GM15510 (cell line): Measurements from ENCODE around the gene GATA6.

Experiments used
- POLR2A ChIP-seq: IDR thresholded peaks from 3 replicates; pipeline ENCODE4 v1.6.1; 2011; ENCODE audit warnings: borderline replicate concordance; ENCODE audit not compliant: insufficient read length; ENCODE audit errors: extremely low read depth

Gene GATA6

DNA sequence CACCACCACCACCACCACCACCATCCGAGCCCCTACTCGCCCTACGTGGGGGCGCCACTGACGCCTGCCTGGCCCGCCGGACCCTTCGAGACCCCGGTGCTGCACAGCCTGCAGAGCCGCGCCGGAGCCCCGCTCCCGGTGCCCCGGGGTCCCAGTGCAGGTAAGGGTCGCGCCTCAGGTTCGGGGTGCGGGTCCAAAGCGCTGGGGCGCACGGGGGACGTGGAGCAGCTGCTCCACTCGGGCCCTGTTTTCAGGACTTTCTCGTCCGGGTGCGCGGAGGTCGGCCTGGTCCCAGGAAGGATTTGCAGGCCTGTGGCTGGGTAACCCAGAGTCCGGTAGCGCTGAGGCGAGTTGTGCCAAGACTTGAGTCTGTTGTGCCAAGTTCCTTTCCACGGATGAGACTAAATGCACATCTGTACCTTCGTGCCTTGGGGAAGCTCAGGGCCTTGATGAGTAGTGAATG lies 2.8 kb downstream of the GATA6 start:
- no peak for TF ChIP-seq POLR2A

- TF ChIP-seq POLR2A, result no peak
Measured at GRCh38 chr18:22172594-22173049, 3.2 kb downstream of the GATA6 start.

DNA sequence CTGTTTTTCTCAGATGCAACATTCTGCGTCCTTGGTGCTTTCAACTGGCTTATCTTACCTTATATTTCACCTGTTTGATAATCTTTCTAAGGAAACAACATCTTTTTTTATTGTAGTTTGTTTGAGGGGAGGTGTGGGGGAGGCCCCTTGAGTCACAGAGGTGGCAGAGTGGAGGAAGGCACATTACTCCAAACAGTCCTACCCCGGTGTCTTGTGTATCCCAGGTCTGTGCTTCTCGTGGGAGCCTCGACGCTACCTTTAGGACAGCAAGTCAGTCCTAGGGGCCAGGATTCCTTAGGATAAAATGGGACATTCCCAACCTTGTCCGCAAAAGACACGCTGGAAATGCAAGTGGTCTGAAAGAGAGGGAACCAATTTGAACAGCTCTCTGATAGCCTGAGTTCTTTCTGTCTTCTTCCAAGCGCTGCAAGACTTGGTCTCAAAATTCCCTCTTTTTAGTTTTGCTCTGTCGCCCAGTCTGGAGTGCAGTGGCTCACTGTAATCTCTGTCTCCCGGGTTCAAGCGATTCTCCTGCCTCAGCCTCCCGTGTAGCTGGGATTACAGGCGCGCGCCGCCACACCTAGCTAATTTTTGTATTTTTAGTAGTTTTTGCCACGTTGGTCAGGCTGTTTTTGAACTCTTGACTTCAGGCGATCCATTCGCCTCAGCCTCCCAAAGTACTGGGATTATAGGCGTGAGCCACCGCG lies 4.0 kb downstream of the GATA6 start:
- TF ChIP-seq POLR2A, result no peak

GRCh38 chr18:22173928-22174301 lies 4.5 kb downstream of the GATA6 start:
- no peak for TF ChIP-seq POLR2A

- no peak for TF ChIP-seq POLR2A
Measured at GRCh38 chr18:22174341-22175145, 5.2 kb downstream of the GATA6 start.

DNA sequence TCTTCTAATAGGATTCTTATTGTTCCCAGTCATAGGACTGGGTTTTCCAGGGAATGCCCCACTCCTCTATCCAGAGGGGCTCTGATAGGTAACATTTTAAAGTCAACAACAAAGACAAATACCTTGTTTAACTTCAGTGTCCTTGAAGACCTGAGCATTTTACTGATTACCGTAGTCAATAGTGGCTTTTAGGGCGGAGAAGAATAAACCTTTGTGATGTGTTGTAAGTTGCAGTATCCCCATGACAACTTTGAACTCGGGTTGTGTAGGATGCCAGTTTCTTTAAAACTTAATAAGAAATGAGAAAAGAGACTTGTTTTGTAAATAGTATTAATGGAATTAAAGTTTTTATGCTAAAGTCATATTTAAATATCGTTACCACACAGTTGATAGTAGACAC lies 6.0 kb downstream of the GATA6 start:
- no peak for TF ChIP-seq POLR2A

- no peak for TF ChIP-seq POLR2A
Measured at GRCh38 chr18:22176420-22177326, 7.3 kb downstream of the GATA6 start.

GRCh38 chr18:22177327-22177871 lies 8.0 kb downstream of the GATA6 start:
- TF ChIP-seq POLR2A, result no peak

- TF ChIP-seq POLR2A, result no peak
Measured at GRCh38 chr18:22179174-22179573, 9.8 kb downstream of the GATA6 start.

DNA sequence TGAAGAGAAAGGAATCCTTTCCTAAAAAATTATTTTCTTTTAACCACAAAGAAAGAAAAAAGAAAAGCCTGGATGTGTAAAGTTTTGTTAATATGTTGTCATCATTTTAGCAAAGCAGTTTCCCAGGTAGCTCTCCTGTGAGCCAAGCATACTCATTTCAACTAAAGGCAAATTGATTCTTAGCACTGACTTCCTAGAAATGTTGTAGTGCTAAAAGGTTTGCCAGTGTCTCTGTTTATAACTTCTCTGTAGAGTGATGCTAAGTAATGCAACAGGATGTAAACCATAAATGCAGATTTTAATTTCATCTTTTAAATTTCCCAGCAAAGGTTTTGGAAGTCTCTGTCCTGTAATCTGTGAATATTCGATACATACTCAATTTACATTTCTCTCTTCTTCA lies 10.2 kb downstream of the GATA6 start:
- TF ChIP-seq POLR2A, result no peak

DNA sequence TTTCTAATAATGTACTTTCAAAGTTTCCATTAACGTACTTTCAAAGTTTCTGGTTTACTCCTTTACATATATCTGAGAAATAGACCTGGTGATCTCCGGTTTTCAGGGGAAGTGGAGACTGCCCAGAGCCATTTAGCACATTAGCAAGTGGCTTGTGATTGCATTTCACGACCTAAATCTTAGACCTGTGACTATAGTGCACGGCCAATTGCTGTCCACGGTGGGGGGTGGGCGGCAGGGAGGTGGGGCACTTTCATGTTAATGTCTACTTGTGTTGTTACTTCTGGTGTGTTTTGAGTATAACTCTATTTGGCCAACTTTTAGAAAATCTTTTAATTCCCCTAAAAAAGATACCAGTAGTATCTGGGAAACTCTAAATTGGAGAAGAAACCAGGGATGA lies 11.3 kb downstream of the GATA6 start:
- TF ChIP-seq POLR2A, result no peak

GRCh38 chr18:22182884-22183697 lies 13.7 kb downstream of the GATA6 start:
- TF ChIP-seq POLR2A, result no peak

DNA sequence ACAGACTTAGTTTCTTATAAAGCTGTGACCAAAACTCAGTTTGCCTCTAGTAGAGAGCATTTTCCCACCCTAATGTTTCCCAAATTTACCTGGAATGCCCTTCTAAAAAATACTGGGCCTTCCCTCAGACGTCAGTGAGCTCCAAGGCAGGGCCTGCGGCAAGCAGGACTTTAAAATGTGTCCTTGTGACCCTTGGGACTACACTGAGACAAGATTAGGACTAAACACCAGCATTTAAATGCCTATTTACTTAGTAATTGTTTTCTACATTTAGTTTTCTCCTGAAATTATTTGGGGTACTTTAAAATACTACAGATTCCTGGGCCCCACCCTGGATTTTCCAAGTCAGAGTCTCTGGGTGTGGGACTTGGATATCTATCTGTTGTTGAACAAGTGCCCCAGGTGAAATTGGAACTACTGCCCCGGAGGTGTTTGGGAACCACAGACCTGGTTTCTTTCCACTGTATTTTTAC lies 14.3 kb downstream of the GATA6 start:
- no peak for TF ChIP-seq POLR2A

DNA sequence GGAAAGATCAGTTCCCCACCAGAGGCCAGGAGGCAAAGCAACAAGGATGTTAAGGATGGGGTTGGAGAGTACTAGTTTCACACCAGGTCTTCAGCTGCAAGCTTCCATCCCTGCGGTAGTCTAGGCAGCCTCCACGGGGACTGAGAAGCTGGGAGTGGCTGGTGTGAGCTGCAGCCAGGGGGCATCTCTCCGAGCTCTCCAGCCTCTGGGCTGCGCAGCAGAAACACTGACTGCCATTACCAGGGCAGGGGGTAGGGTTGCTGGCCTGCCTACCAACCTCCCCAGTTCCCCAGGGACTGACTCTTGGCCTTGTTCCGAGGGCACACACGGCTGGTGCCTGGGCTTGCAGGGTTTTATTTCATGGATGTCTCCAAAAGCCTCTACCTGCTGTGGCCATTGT lies 15.9 kb downstream of the GATA6 start:
- no peak for TF ChIP-seq POLR2A
